Epidermal melanocyte (primary cell): ENCODE data around the gene MLLT3.
"Not testable (repeated sequence)": the region's sequence is repeated elsewhere in the genome, so short reads cannot be mapped to it uniquely, and the experiment has no call there.

Source experiments
- DNase-seq: peaks from one replicate; pipeline ENCODE4 v3.0.0; 2011; ENCODE audit warnings: low spot score; ENCODE audit not compliant: insufficient read length

The MLLT3 gene

GRCh38 chr9:20597862-20598261 lies 24.4 kb downstream of the MLLT3 start:
- no peak for DNase-seq

DNA sequence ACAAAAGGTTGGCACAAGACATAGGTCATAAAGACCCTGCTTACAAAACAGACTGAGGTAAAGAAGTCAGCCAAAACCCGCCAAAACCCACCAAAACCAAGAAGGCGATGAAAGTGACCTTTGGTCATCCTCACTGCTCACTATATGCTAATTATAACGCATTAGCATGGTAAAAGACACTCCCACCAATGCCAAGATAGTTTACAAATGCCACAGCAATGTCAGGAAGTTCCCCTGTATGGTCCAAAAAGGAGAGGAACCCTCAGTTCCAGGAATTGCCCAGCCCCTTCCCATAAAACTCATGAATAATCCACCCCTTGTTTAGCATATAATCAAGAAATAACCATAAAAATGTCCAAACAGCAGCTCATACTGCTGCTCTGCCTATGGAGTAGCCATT lies 27.7 kb downstream of the MLLT3 start:
- DNase-seq, result no peak

DNA sequence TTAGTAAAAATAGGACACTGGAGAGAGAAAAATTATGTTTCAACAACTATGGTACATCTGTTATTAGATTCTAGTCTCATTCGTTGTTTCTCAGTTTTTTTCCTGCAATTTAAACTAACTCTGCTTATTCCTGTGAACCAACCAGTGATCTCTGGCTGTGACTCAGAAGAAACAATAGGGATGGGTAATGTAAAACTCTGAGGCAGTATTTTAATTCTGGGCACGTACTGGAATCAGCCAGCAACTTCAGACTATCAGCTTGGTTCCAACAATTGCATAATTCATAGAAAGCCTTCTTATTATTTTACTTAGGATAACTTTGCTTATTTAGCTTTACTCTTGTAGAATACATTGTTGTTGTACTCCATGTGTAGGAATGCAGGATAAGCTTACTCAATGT lies 28.8 kb downstream of the MLLT3 start:
- no peak for DNase-seq

GRCh38 chr9:20593105-20593504 lies 29.2 kb downstream of the MLLT3 start:
- DNase-seq, result no peak

- no peak for DNase-seq
Observed at GRCh38 chr9:20592673-20593072, 29.6 kb downstream of the MLLT3 start.

DNA sequence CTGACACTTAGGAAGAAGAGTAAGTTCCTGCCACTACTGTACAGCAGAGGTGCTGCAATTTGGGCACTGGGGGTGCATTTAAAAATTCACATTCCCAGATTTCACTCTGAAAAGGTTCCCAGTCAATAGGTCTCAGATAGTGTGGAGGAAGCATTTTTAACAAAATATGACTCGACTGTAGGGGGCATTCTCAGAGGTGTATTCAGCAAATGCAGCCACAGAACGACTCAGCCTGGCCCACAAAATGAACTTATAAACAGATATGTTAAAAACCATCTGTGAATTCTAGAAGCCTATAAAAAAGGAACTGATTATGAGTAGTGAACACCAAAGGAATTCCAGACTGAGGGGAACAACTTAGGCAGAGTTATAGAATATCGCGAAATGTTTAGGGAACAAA lies 31.1 kb downstream of the MLLT3 start:
- DNase-seq, result no peak

- DNase-seq, result no peak
Observed at GRCh38 chr9:20584968-20585643, 37.2 kb downstream of the MLLT3 start.

DNA sequence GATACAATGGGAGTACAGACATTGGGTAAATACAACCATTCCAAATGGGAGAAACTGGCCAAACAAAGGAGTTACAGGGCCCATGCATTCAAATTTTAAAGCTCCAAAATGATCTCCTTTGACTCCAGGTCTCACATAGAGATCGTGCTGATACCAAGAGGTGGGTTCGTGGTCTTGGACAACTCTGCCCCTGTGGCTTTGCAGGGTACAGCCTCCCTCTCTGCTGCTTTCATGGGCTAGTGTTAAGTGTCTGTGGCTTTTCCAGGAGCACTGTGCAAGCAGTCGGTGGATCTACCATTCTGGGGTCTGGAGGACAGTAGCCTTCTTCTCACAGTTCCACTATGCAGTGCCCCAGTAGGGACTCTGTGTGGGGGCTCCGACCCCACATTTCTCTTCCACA lies 39.2 kb downstream of the MLLT3 start:
- DNase-seq, result not testable (repeated sequence)

GRCh38 chr9:20582150-20582549 lies 40.1 kb downstream of the MLLT3 start:
- DNase-seq, result no peak

DNA sequence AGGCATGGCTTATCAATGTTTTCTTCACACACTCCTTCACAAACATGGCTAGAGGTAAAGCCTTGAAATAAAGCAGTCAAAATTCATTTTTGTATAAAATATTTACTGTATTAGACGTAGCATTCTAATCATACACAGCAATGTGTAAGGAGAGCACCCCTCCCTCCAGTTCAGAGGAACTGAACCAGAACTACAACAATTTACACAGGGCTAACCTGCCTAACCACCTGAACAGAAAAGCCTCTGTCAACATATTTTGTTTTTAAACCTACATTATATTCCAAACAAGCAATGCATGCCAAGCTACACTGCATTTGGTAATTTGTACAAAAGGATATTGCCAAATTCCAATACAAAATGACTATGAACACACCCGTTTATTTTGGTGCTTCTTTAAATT lies 41.6 kb downstream of the MLLT3 start:
- DNase-seq, result no peak

DNA sequence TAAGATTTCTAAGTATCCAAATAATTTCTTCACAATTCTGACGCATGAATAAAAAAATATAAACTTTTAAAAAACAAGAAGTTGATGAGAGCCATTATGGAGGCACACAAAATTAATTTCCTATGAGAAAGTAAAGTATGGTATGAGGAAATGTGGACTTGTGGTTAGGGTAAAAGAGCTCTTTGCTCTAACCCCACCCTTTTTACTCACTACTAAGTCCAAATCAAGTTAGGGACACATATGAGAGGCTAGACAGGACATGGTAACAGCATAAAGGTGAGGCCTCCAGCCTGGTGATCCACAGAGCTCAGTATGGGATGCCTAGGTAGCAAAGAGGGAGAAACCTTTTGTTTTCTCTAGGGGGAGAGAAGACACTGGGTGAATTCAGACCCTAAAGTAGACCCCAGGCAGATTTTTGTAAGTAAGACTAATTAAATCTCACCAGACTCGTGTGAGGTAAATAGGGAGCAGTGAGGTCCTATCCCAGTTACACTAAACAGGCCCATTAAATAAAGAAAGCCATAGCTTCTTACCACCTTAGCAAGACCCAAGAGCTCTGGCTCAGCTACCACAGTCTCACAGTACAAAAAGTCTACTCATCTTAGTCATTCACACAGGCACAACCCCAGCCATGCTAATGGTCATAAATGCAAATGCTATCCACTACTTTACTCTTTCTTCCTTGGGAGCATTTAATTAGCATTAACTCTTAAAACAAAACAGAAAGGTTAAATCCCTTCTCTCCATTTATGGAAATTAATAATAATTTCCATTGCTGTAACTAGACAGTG lies 42.6 kb downstream of the MLLT3 start:
- DNase-seq, result no peak

- DNase-seq, result no peak
Observed at GRCh38 chr9:20573023-20573422, 49.3 kb downstream of the MLLT3 start.

GRCh38 chr9:20570756-20571155 lies 51.5 kb downstream of the MLLT3 start:
- no peak for DNase-seq

DNA sequence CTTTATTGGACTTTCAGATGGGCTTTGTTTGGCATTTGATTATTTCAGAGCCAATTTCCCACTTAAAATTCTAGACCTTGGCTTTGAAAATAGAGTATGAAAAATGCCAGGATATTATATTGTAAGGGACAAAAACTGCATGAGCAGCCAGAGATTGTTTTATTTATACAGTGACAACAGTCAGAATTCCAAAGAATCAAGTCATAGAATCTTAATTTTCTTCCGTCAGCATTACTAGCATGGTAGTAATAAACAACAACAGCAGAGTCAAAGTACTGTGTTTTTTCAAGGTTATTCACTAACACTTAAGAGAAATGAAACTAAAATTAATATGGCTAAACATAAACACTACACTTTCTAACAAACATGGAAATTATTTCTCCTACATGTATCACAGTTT lies 52.2 kb downstream of the MLLT3 start:
- no peak for DNase-seq

DNA sequence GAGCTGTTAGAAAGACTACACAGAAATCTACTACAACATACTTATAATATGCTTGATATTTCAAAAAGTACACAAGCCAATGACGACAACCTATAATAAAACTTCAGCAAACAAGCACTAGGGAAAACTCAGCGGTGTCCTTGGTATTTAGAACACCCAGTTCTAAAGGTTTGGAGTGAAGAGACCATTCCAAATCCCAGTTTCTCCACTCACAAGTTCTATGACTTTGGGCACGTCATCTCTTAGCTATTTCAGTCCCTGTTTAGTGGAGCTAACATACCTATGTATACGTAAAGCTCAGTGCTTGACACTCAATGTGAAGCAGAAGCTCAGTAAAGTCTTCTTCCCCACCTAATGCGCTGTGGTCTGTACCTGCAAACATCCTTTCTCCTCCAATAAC lies 52.8 kb downstream of the MLLT3 start:
- no peak for DNase-seq

- no peak for DNase-seq
Observed at GRCh38 chr9:20568400-20568799, 53.9 kb downstream of the MLLT3 start.

DNA sequence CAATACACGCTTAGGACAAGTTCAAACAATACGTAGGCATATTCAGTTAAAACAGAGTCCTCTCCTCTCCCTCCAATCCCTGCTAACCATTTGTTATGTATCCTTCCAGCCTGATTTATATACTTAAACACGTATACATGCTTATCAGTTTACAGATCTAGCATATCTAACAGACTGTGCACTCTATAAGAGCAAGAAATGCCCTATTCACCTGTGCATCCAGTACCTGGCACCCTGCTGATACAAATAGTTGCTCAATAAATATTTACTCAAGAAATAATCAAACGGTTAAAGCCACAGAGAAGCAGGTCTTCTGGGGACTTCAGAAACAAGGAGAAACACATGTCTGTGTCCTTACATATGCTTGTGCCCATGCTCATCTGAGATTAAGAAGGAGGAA lies 55.9 kb downstream of the MLLT3 start:
- no peak for DNase-seq

GRCh38 chr9:20564650-20565049 lies 57.6 kb downstream of the MLLT3 start:
- DNase-seq, result no peak

DNA sequence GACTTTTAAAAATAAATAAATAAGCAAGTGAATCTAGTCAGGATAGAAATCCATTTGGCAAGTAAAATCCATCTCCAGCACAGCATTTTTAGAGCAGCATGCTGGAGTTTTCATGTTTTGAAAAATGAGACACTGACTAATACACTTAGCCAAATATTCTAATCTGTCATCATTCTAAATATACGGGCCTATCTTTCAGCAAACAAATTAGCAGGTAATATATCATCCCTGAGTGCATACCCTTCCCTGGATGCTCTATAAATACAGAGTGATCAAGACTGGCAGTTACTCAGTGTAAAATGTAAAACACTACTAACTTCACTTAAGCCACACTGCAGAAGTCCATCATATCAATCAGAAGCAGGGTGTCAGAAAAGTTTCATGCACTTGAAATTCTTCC lies 58.4 kb downstream of the MLLT3 start:
- DNase-seq, result no peak

DNA sequence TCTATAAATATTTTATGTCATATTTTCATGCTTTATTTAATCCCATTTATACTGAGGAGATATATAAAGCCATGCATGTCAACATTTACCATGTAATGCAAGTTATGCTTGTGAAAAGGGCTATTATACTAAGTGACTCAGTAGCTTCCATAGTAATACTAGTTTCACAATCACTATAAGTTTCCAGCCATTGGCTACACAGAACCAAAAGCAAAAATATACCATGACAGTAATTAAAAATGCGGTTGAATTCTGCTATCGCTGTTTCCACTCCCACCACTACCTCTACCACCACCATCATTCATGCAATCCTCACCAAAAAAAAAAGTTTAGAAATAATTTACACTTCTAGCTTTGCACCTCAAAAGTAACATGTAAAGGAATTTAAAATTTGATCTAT lies 60.2 kb downstream of the MLLT3 start:
- DNase-seq, result no peak

DNA sequence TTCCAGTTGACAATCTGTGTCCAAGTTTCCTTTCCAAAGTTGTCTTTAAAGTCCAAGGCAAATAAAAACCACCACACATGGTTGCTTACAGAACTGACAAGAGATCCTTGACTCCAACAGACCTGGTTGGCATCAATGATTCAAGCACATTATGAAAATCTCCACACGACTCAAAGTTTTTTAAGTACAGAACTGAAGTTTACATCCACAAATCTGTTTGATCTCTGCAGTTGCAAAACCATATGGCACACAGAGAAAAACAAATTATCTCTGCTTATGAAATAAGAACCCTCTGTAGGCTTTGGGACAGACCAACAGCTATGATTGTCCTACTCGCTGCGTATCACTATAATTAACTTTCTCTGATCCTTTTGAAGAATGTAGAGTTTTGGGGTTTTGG lies 60.8 kb downstream of the MLLT3 start:
- no peak for DNase-seq

- no peak for DNase-seq
Observed at GRCh38 chr9:20559231-20559890, 62.9 kb downstream of the MLLT3 start.

GRCh38 chr9:20558566-20559016 lies 63.7 kb downstream of the MLLT3 start:
- no peak for DNase-seq
